Fibroblast of villous mesenchyme (primary cell): ENCODE results near the gene SPATC1L. TPM values are rescaled to one million over a fixed set of nuclear protein-coding genes. Genes with fewer than 3 reads are reported as not detected.

ENCODE experiments used
- DNase-seq: peaks from one replicate; pipeline ENCODE4 v3.0.0-alpha.2; 2010; ENCODE audit warnings: low read depth
- H3K4me3 ChIP-seq: 2 replicates; pipeline ENCODE4 v1.5.1; 2011; ENCODE audit warnings: low read depth, mild to moderate bottlenecking, low read length
- total RNA-seq: library from RNA; depleted of rRNA; stranded (reverse); fragments of >200 nt; gene quantifications from 2 replicates; pipeline ENCODE4 v1.2.3, GENCODE V29; 2012
- TF ChIP-seq, protein P1 (sequence below): IDR thresholded peaks from 2 replicates; pipeline ENCODE4 v1.5.1; 2012; ENCODE audit warnings: low read depth, mild to moderate bottlenecking, low read length; ENCODE audit not compliant: insufficient read depth

Gene SPATC1L
- total RNA-seq, 1 donor, result 9.5 TPM

DNA sequence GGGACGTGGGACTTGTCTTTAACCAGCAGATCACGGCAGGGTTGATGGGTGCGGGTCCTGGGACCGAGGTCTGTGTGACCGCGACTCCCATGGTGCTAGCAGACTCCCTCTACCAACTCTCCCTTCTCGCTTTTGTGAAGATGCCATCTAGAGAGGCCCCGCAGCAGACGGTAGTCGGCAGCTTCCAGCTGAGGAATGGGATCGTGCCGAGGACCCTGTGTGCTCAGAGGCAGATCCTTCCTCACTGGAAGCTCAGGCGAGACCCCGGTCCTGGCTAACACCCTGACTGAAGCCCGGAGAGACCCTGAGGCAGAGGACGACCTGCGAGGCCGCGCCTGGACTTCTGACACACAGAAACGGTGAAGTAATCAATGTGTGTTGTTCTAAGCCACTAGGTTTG, 12.5 kb upstream of the SPATC1L start:
- DNase-seq, result no peak
- no peak overlapping the region for H3K4me3 ChIP-seq
- TF ChIP-seq, protein P1, sequence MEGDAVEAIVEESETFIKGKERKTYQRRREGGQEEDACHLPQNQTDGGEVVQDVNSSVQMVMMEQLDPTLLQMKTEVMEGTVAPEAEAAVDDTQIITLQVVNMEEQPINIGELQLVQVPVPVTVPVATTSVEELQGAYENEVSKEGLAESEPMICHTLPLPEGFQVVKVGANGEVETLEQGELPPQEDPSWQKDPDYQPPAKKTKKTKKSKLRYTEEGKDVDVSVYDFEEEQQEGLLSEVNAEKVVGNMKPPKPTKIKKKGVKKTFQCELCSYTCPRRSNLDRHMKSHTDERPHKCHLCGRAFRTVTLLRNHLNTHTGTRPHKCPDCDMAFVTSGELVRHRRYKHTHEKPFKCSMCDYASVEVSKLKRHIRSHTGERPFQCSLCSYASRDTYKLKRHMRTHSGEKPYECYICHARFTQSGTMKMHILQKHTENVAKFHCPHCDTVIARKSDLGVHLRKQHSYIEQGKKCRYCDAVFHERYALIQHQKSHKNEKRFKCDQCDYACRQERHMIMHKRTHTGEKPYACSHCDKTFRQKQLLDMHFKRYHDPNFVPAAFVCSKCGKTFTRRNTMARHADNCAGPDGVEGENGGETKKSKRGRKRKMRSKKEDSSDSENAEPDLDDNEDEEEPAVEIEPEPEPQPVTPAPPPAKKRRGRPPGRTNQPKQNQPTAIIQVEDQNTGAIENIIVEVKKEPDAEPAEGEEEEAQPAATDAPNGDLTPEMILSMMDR, result no peak

DNA sequence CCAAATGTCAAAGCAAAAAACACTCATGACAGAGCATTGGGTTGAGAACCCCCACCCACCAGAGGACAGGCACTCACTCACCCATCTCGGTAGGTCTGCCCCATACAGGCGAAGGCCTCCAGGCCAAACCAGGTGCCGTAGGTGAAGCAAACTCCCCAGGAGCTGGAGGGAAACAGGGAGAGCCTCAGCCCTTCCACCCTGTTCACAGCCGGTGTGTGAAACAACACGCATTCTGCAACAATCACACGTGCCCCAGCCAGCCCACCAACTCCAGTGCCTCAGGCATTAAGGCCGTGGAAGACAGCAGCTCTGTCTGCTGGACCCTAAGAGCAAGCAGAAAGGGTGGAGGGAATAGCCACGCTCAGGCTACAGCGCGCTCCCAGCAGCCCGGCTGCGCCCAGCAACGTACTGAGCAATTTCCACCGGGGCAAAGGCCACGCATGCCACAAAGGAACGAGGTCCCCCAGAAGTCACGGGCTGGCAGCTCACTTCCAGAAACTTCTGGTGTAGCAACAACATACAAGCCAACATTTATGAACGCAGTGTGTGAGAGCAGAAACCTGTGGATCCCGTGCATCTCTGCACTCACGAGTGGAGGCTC, 11.4 kb upstream of the SPATC1L start:
- DNase-seq, result no peak
- H3K4me3 ChIP-seq, result no peak overlapping the region
- TF ChIP-seq, protein P1, result no peak

DNA sequence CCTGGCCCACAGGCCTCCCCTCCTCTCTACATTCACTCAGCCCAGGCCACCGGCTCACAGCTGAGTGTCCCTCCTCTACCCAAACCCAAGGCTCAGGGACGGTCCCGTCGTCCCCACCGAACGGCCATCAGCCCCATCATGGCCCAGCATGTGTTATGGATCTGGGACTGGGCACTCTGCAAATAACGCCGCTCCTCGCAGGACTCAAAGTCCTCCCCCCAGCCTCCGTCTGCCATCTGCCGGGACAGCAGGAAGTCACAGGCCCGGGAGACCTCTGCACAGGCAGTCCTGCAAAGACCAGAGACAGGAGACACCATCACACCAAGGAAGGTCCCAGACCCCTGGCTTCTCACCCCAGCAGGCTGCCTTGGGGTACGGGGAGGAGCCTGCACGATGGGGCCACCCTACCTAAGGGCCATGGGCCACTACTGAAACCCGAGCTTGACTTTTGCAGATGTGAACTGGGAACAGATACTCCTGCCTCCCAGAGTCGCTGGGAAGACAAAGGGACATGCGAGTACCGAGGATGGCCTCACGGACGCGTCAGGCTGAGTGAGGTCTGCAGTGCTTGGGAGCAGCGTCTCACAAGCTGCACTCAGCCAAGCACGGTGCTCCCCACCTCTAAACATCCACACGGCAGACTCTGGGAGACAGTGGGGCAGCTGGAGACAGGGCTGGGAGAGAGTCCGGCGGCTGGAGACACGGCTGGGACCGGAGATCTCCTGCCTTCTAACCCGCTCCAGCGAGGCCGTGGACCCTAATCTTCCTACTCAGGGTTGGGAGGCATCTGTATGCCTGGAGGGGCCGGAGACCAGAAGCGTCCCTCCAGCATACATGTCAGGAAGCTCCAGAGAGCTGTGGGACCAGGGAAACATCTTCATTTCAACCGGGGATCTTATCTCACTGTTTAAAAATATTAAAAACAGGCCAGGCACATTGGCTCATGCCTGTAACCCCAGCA, 10.4 kb upstream of the SPATC1L start:
- TF ChIP-seq, protein P1, result no peak
- DNase-seq, result no peak
- H3K4me3 ChIP-seq, result no peak overlapping the region

GRCh38 chr21:46193829-46194373, 9.6 kb upstream of the SPATC1L start:
- no peak for DNase-seq
- TF ChIP-seq, protein P1, result no peak

DNA sequence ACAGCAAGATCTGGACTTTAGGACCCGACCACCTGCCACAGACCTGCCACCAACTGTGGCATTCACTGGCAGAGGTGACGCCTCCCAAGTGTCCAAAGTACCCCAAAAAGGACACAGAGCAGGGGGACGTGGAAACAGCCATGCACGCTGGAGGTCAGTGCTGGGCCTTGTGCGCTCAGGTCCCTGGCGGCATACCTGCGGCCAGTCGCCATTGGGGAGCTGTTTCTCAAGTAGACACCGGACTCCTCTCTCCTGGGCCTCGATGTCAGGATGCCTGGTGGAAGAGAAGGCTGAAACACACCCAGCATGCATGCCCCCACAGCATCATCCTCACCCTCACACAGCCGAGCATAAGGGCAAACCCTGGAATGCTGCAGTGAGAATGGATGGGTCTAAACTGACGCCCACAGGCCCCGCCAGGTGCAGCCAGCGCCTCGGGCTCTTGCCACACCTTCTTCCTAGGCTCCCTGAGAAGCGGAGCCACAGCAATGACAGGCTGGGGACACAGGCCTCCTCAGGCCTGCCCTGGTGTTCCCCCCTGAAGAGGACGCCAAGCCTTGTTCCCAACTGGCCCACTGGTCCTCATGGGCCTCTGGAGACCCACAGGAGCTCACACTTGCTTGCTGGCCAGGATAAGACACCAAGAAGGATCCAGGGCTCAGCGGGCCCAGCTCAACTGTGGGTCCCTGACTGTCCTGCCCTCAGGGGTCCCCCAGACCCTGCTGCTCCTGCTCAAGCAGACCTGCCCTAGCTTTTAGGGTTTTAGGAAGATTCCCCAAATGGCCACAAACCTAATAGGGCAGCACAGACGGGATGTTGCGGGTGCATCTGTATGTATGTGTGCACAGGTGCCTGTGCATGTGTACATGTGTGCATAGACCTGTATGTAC, 7.7 kb upstream of the SPATC1L start:
- no peak for DNase-seq
- TF ChIP-seq, protein P1, result no peak
- H3K4me3 ChIP-seq, result no peak overlapping the region

More at GRCh38 chr21:46193829-46194373, 9.6 kb upstream of the SPATC1L start:
- no peak overlapping the region for H3K4me3 ChIP-seq

- peak; percentile 81 for DNase-seq
- no peak overlapping the region for H3K4me3 ChIP-seq
- TF ChIP-seq, protein P1, result no peak
Measured at GRCh38 chr21:46191257-46191685, 7.0 kb upstream of the SPATC1L start.
